Measurements from ENCODE around the gene HTR1E. TPM values are rescaled to one million over a fixed set of nuclear protein-coding genes. Genes with fewer than 3 reads are reported as not detected.

HTR1E gene
- total and polyA plus RNA-seq, 2 experiments from 2014 or later, result not detected

DNA sequence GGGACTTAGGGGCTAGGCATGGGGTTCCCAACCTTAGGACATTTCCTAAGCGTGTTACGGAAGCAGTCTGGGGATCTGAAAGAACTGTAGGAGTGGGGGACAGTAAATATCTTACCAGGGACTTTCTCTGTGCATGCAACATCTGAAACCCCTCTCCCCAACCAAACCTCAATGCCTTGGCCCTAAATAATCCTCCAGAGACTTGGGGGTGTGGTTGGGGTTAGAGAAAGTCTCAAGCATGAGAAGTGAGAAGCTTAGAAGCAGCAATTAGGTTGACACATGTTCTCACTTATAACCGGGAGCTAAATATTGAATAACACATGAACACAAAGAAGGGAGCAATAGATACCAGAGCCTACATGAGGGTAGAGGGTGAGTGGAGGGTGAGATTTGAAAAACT is 74.7 kb downstream of the HTR1E start:
- Histone ChIP-seq H3K27ac (no peak overlapping the region), H3K4me2 (ENCODE audit: unreplicated experiment) (no peak overlapping the region), H3K27me3 (replicated peaks; ENCODE audit: insufficient read depth) (no peaks in the 10 kb centered on the region), H3K36me3 (ENCODE audit: low read depth) (no peaks in the 10 kb centered on the region), H3K79me2 (ENCODE audit: insufficient read depth) (no peaks in the 10 kb centered on the region), H2AFZ (no peak overlapping the region), H3K9ac (no peak overlapping the region), H3K4me1 (ENCODE audit: insufficient read depth) (no peaks in the 10 kb centered on the region), H3F3A (ENCODE audit: insufficient read depth) (no peaks in the 10 kb centered on the region), H3K9me2 (ENCODE audit: insufficient read depth) (no peaks in the 10 kb centered on the region), H3K4me3 (no peak overlapping the region), H3K9me3 (ENCODE audit: low read depth) (no peaks in the 10 kb centered on the region), H4K20me1 (ENCODE audit: insufficient read depth) (no peaks in the 10 kb centered on the region)
- no peak for DNase-seq
- TF ChIP-seq EZH2phosphoT487 (IDR thresholded peaks at IDR 0.05; ENCODE audit: insufficient read depth, low read depth), result no peak
- TF ChIP-seq EZH2 (IDR thresholded peaks at IDR 0.05; ENCODE audit: insufficient read depth, poor library complexity, severe bottlenecking), result no peak
- 59 to 62% methylated on average over 3 of the region's 3 CpGs for WGBS, 2 experiments (ENCODE audit: low coverage in 1 of 2, low lambda C conversion rate in 2 of 2, missing lambda C conversion rate in 2 of 2)
- in situ Hi-C loops (cut with MboI), result no loop called here

GRCh38 chr6:87012743-87013142 is 75.4 kb downstream of the HTR1E start:
- WGBS, 2 experiments (ENCODE audit: low coverage in 1 of 2, low lambda C conversion rate in 2 of 2, missing lambda C conversion rate in 2 of 2), result 19 to 27% methylated on average over 3 of the region's 3 CpGs
- Histone ChIP-seq H3F3A (ENCODE audit: insufficient read depth) (no peaks in the 10 kb centered on the region), H3K9ac (no peak overlapping the region), H4K20me1 (ENCODE audit: insufficient read depth) (no peaks in the 10 kb centered on the region), H3K27ac (no peak overlapping the region), H3K27me3 (replicated peaks; ENCODE audit: insufficient read depth) (no peaks in the 10 kb centered on the region), H3K4me3 (no peak overlapping the region), H2AFZ (no peak overlapping the region), H3K79me2 (ENCODE audit: insufficient read depth) (no peaks in the 10 kb centered on the region), H3K9me3 (ENCODE audit: low read depth) (no peaks in the 10 kb centered on the region), H3K9me2 (ENCODE audit: insufficient read depth) (no peaks in the 10 kb centered on the region), H3K4me2 (ENCODE audit: unreplicated experiment) (no peak overlapping the region), H3K4me1 (ENCODE audit: insufficient read depth) (no peaks in the 10 kb centered on the region), H3K36me3 (ENCODE audit: low read depth) (no peaks in the 10 kb centered on the region)
- no peak for TF ChIP-seq EZH2phosphoT487 (IDR thresholded peaks at IDR 0.05; ENCODE audit: insufficient read depth, low read depth)
- no peak for TF ChIP-seq EZH2 (IDR thresholded peaks at IDR 0.05; ENCODE audit: insufficient read depth, poor library complexity, severe bottlenecking)
- in situ Hi-C loops (cut with MboI), result no loop called here
- no peak for DNase-seq

DNA sequence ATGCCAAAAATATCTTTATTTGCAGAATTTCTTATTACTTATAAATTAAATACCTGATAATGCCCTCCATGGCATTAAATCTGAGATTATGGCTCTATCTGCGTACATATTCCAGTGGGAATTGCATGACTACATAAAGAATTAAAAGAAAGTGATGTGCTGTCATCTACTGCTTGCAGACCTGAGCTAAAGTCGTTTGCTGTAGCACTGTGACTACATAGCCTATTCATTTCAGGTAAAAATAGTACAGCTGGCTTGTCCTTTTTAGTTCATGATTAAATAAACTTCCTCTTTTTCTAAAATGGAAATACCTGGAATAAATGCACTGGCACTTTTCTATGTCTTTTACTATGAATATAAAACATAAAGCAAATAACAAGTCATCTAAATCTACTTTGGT is 79.4 kb downstream of the HTR1E start:
- H3K4me3 ChIP-seq, result no peak overlapping the region
- H3K36me3 ChIP-seq (ENCODE audit: low read depth), result no peaks in the 10 kb centered on the region
- H3K9me3 ChIP-seq (ENCODE audit: low read depth), result no peaks in the 10 kb centered on the region
- H3K9ac ChIP-seq, result no peak overlapping the region
- no peak overlapping the region for H2AFZ ChIP-seq
- no peak for DNase-seq
- no peaks in the 10 kb centered on the region for H3K4me1 ChIP-seq (ENCODE audit: insufficient read depth)
- H4K20me1 ChIP-seq (ENCODE audit: insufficient read depth), result no peaks in the 10 kb centered on the region
- TF ChIP-seq EZH2phosphoT487 (IDR thresholded peaks at IDR 0.05; ENCODE audit: insufficient read depth, low read depth), result no peak
- TF ChIP-seq EZH2 (IDR thresholded peaks at IDR 0.05; ENCODE audit: insufficient read depth, poor library complexity, severe bottlenecking), result no peak
- H3K79me2 ChIP-seq (ENCODE audit: insufficient read depth), result no peaks in the 10 kb centered on the region
- H3K27ac ChIP-seq, result no peak overlapping the region
- no peaks in the 10 kb centered on the region for H3K9me2 ChIP-seq (ENCODE audit: insufficient read depth)
- H3F3A ChIP-seq (ENCODE audit: insufficient read depth), result no peaks in the 10 kb centered on the region
- in situ Hi-C loops (cut with MboI), result no loop called here
- no peak overlapping the region for H3K4me2 ChIP-seq (ENCODE audit: unreplicated experiment)
- H3K27me3 ChIP-seq (replicated peaks; ENCODE audit: insufficient read depth), result no peaks in the 10 kb centered on the region
- 4 to 9% methylated on average over 2 of the region's 2 CpGs for WGBS, 2 experiments (ENCODE audit: low coverage in 1 of 2, low lambda C conversion rate in 2 of 2, missing lambda C conversion rate in 2 of 2)

- H3K9me2 ChIP-seq (ENCODE audit: insufficient read depth), result no peaks in the 10 kb centered on the region
- H3F3A ChIP-seq (ENCODE audit: insufficient read depth), result no peaks in the 10 kb centered on the region
- no peak overlapping the region for H3K9ac ChIP-seq
- no peaks in the 10 kb centered on the region for H3K9me3 ChIP-seq (ENCODE audit: low read depth)
- H3K36me3 ChIP-seq (ENCODE audit: low read depth), result no peaks in the 10 kb centered on the region
- no peaks in the 10 kb centered on the region for H3K4me1 ChIP-seq (ENCODE audit: insufficient read depth)
- WGBS, 2 experiments (ENCODE audit: low coverage in 1 of 2, low lambda C conversion rate in 2 of 2, missing lambda C conversion rate in 2 of 2), result 36 to 47% methylated on average over 2 of the region's 2 CpGs
- in situ Hi-C loops (cut with MboI), result no loop called here
- H4K20me1 ChIP-seq (ENCODE audit: insufficient read depth), result no peaks in the 10 kb centered on the region
- TF ChIP-seq EZH2 (IDR thresholded peaks at IDR 0.05; ENCODE audit: insufficient read depth, poor library complexity, severe bottlenecking) (no peak), EZH2phosphoT487 (IDR thresholded peaks at IDR 0.05; ENCODE audit: insufficient read depth, low read depth) (no peak)
- no peaks in the 10 kb centered on the region; the same call in 1 of the 2 replicates for H3K27me3 ChIP-seq (replicated peaks; ENCODE audit: insufficient read depth)
- no peaks in the 10 kb centered on the region for H3K79me2 ChIP-seq (ENCODE audit: insufficient read depth)
- H3K27ac ChIP-seq, result no peak overlapping the region
- no peak for DNase-seq
- no peak overlapping the region for H3K4me3 ChIP-seq
- no peak overlapping the region for H2AFZ ChIP-seq
- no peak overlapping the region for H3K4me2 ChIP-seq (ENCODE audit: unreplicated experiment)
These were observed 89.7 kb downstream of the HTR1E start for GRCh38 chr6:87027021-87027420.
